Panc1 (cell line): ENCODE data around the gene ASTE1. TPM values are rescaled to one million over a fixed set of nuclear protein-coding genes. Genes with fewer than 3 reads are reported as not detected.
"Not testable (repeated sequence)": the region's sequence is repeated elsewhere in the genome, so short reads cannot be mapped to it uniquely, and the experiment has no call there.

Experiments
- ATAC-seq: fragments of 200-7000 bp; cut with Tn5 transposase; 2 replicates; pipeline ENCODE4 v1.9.1; 2020; ENCODE audit warnings: mild to moderate bottlenecking, moderate library complexity
- BruUV-seq: library from RNA; stranded (reverse); fragments of 400-500 nt; replicated peaks from 2 replicates; lab custom pipeline; 2021; lab: Mats Ljungman, UMichigan
- CTCF ChIA-PET: fragments of 300-600 bp; sonication (Branson Sonifier 250); formaldehyde crosslinking; loops from one replicate; lab custom pipeline; 2022; ENCODE audit warnings: antibody characterized with exemption; lab: Charles Lee
- POLR2A ChIA-PET: fragments of 300-600 bp; sonication (Branson Sonifier 250); formaldehyde crosslinking; loops from one replicate; lab custom pipeline; 2022; ENCODE audit warnings: antibody characterized with exemption; lab: Charles Lee
- DNase-seq: peaks from one replicate; pipeline ENCODE4 v3.0.0-alpha.2; 2010; ENCODE audit warnings: low read depth, low spot score
- H3K27ac ChIP-seq: 2 replicates; pipeline ENCODE4 v1.5.1; 2011; ENCODE audit warnings: mild to moderate bottlenecking, low read length, inconsistent platforms
- H3K27me3 ChIP-seq: fragments of 200-500 bp; sonication (Bioruptor generic); 2 replicates; pipeline ENCODE4 v1.6.0; 2014; ENCODE audit warnings: low read length, inconsistent platforms; ENCODE audit not compliant: control insufficient read depth, insufficient read depth
- H3K36me3 ChIP-seq: fragments of 200-500 bp; sonication (Bioruptor generic); 2 replicates; pipeline ENCODE4 v1.5.1; 2014; ENCODE audit warnings: inconsistent platforms, mild to moderate bottlenecking, low read length, moderate library complexity; ENCODE audit not compliant: control insufficient read depth, insufficient read depth
- H3K4me1 ChIP-seq: 2 replicates; pipeline ENCODE4 v1.5.1; 2011; ENCODE audit warnings: inconsistent platforms, mild to moderate bottlenecking, low read length, moderate library complexity; ENCODE audit not compliant: control insufficient read depth, insufficient read depth
- H3K4me3 ChIP-seq, 2 experiments: 2 replicates each; pipeline ENCODE4 v1.5.1; 2011 to 2012; ENCODE audit warnings: low read depth in 2 of 2, low read length in 2 of 2, mild to moderate bottlenecking in 2 of 2, inconsistent platforms in 1 of 2, moderate library complexity in 1 of 2
- H3K9me3 ChIP-seq: fragments of 200-500 bp; sonication (Bioruptor generic); 2 replicates; pipeline ENCODE4 v1.5.1; 2014; ENCODE audit warnings: low read depth, mild to moderate bottlenecking, inconsistent platforms, low read length, moderate library complexity; ENCODE audit not compliant: control insufficient read depth, insufficient read depth
- POLR2AphosphoS5 ChIP-seq: IDR thresholded peaks from 2 replicates; pipeline ENCODE4 v1.6.1; 2012; ENCODE audit warnings: mild to moderate bottlenecking, low read depth, low read length, moderate library complexity
- SIN3A ChIP-seq: IDR thresholded peaks from 2 replicates; pipeline ENCODE4 v1.6.1; 2012; ENCODE audit warnings: low read depth, mild to moderate bottlenecking, low read length, moderate library complexity, borderline replicate concordance; ENCODE audit not compliant: insufficient read depth
- TCF7L2 ChIP-seq: IDR thresholded peaks from 2 replicates; pipeline ENCODE4 v1.6.1; 2011; ENCODE audit warnings: mild to moderate bottlenecking, low read depth, low read length, inconsistent platforms
- in situ Hi-C: cut with HindIII; loops from 2 replicates; pipeline ENCODE4 v1.10.0; 2016; ENCODE audit warnings: low sequenced_read_pairs, low pct_unique_long_range_greater_than_20kb
- intact Hi-C: fragments of 100-400 bp; cut with micrococcal nuclease; formaldehyde crosslinking; loops from one replicate; pipeline ENCODE4 v1.10.0; 2022; ENCODE audit not compliant: unreplicated experiment
- total RNA-seq: library from RNA; stranded (reverse); gene quantifications from one replicate; pipeline ENCODE4 v1.2.1, GENCODE V29; 2021; ENCODE audit not compliant: unreplicated experiment
- TF ChIP-seq, protein P1 (sequence below): fragments of 450-650 bp; IDR thresholded peaks from 2 replicates; pipeline ENCODE4 v1.5.1; 2017; ENCODE audit warnings: mild to moderate bottlenecking
- TF ChIP-seq, protein P2 (sequence below), 2 experiments: IDR thresholded peaks; 2 replicates each; pipeline ENCODE4 v1.6.1; 2011 to 2012; ENCODE audit warnings: low read depth in 2 of 2, control low read depth in 1 of 2, low read length in 1 of 2, mild to moderate bottlenecking in 1 of 2, moderate library complexity in 1 of 2; ENCODE audit not compliant: insufficient read depth in 1 of 2

Gene ASTE1
- total RNA-seq, 1 experiment from 2014 or later: 7.4 TPM

DNA sequence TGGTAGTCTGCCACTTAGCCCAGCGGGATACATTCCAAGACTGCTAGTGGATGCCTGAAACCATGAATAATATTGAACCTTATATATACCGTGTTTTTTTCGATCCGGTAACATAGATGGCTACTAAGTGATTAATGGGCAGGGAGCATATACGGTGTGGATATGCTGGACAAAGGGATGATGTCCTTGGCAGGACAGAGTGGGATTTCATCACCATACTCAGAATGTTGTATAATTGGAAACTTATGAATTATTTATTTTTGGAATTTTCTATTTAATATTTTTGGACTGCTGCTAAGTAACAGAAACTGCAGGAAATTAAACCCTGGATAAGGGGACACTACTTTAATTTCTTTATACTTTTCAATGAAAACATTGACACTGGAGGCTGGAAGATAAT lies 53.2 kb downstream of the ASTE1 start:
- intact Hi-C loops: no loop called here
- BruUV-seq: no TSS peak
- in situ Hi-C loops: no loop called here

DNA sequence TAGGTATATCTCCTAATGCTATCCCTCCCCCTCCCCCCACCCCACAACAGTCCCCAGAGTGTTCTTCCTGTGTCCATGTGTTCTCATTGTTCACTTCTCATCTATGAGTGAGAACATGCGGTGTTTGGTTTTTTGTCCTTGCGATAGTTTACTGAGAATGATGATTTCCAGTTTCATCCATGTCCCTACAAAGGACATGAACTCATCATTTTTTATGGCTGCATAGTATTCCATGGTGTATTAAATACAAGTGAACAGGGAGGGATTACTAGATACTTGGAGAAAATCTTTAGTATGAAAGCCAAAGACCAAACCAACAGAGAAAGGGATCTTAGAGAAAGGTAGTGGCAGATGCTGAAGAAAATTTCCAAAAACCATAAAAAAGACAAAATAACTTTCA lies 54.0 kb downstream of the ASTE1 start:
- DNase-seq, H3K27ac ChIP-seq, H3K9me3 ChIP-seq, H3K4me1 ChIP-seq, intact Hi-C loops, in situ Hi-C loops, POLR2A ChIA-PET, CTCF ChIA-PET, H3K36me3 ChIP-seq, H3K27me3 ChIP-seq, ATAC-seq, H3K4me3 ChIP-seq, BruUV-seq: not testable (repeated sequence)

More for the DNA sequence above, 53.2 kb downstream of the ASTE1 start:
- TF ChIP-seq, protein P1, sequence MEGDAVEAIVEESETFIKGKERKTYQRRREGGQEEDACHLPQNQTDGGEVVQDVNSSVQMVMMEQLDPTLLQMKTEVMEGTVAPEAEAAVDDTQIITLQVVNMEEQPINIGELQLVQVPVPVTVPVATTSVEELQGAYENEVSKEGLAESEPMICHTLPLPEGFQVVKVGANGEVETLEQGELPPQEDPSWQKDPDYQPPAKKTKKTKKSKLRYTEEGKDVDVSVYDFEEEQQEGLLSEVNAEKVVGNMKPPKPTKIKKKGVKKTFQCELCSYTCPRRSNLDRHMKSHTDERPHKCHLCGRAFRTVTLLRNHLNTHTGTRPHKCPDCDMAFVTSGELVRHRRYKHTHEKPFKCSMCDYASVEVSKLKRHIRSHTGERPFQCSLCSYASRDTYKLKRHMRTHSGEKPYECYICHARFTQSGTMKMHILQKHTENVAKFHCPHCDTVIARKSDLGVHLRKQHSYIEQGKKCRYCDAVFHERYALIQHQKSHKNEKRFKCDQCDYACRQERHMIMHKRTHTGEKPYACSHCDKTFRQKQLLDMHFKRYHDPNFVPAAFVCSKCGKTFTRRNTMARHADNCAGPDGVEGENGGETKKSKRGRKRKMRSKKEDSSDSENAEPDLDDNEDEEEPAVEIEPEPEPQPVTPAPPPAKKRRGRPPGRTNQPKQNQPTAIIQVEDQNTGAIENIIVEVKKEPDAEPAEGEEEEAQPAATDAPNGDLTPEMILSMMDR: no peak
- TF ChIP-seq TCF7L2 (no peak), POLR2AphosphoS5 (no peak), SIN3A (no peak)
- TF ChIP-seq, protein P2, sequence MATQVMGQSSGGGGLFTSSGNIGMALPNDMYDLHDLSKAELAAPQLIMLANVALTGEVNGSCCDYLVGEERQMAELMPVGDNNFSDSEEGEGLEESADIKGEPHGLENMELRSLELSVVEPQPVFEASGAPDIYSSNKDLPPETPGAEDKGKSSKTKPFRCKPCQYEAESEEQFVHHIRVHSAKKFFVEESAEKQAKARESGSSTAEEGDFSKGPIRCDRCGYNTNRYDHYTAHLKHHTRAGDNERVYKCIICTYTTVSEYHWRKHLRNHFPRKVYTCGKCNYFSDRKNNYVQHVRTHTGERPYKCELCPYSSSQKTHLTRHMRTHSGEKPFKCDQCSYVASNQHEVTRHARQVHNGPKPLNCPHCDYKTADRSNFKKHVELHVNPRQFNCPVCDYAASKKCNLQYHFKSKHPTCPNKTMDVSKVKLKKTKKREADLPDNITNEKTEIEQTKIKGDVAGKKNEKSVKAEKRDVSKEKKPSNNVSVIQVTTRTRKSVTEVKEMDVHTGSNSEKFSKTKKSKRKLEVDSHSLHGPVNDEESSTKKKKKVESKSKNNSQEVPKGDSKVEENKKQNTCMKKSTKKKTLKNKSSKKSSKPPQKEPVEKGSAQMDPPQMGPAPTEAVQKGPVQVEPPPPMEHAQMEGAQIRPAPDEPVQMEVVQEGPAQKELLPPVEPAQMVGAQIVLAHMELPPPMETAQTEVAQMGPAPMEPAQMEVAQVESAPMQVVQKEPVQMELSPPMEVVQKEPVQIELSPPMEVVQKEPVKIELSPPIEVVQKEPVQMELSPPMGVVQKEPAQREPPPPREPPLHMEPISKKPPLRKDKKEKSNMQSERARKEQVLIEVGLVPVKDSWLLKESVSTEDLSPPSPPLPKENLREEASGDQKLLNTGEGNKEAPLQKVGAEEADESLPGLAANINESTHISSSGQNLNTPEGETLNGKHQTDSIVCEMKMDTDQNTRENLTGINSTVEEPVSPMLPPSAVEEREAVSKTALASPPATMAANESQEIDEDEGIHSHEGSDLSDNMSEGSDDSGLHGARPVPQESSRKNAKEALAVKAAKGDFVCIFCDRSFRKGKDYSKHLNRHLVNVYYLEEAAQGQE (IDR thresholded peaks at IDR 0.05; ENCODE audit: insufficient read depth in 1 of 2, low read depth in 2 of 2, low read length in 1 of 2): no peak
- ATAC-seq: no peak
- Histone ChIP-seq H3K27ac (no peak overlapping the region), H3K27me3 (no peaks in the 10 kb centered on the region), H3K4me1 (no peaks in the 10 kb centered on the region), H3K9me3 (no peaks in the 10 kb centered on the region), H3K4me3 (no peak overlapping the region), H3K36me3 (0 out of 2 replicates have a peak, but pooled peaks cover 2% of the 10 kb centered on the region)
- CTCF ChIA-PET: no interaction called here
- POLR2A ChIA-PET: no interaction called here
- no peak for DNase-seq

- Histone ChIP-seq H3K4me1 (no peaks in the 10 kb centered on the region; the same call in 1 of the 2 replicates), H3K27ac (no peak overlapping the region), H3K36me3 (peaks cover 2% of the 10 kb centered on the region), H3K27me3 (no peaks in the 10 kb centered on the region), H3K4me3 (no peak overlapping the region), H3K9me3 (no peaks in the 10 kb centered on the region)
- ChIA-PET CTCF (no interaction called here), POLR2A (no interaction called here)
- ATAC-seq (no peak), DNase-seq (no peak)
- TF ChIP-seq TCF7L2 (no peak), POLR2AphosphoS5 (no peak), SIN3A (no peak)
- TF ChIP-seq, protein P1: no peak
- TF ChIP-seq, protein P2 (IDR thresholded peaks at IDR 0.05; ENCODE audit: insufficient read depth in 1 of 2, low read depth in 2 of 2, low read length in 1 of 2): no peak
- intact Hi-C loops: no loop called here
- in situ Hi-C loops: no loop called here
- BruUV-seq: no TSS peak
Measured at GRCh38 chr3:130971208-130971607, 55.4 kb downstream of the ASTE1 start.
